LNCaP clone FGC (cell line): ENCODE data around the gene RAB11FIP4.

Source experiments
- DNase-seq: peaks from one replicate; pipeline ENCODE4 v3.0.0-alpha.2; 2011; ENCODE audit warnings: low read depth
- H3K4me3 ChIP-seq: 2 replicates; pipeline ENCODE4 v1.5.1; 2011; ENCODE audit warnings: mild to moderate bottlenecking, low read depth, low read length, control low read depth
- TF ChIP-seq, protein P1 (sequence below): IDR thresholded peaks from 2 replicates; pipeline ENCODE4 v1.5.1; 2012; ENCODE audit warnings: mild to moderate bottlenecking; ENCODE audit not compliant: control insufficient read depth, insufficient read depth; ENCODE audit errors: extremely low read depth

The RAB11FIP4 gene

DNA sequence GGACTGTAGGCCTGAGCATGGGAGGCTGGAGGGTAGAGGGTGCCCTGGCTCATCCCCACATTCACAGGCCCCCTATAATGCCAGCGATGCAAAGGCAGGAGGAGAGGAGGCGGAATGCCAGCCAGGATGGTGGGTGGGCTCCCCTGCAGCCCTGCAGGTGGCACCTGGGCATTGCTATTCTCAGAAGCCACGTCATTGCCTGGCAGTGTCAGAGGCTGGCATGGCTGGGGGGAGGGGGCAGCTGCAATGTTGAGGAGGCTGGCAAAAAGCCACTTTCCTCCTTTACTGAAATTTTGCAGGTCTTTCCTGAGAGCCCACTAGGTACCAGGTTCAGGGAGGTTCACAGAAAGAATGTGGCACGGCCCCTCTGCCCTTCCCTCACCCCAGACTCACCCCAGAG is 36.2 kb downstream of the RAB11FIP4 start:
- TF ChIP-seq, protein P1, sequence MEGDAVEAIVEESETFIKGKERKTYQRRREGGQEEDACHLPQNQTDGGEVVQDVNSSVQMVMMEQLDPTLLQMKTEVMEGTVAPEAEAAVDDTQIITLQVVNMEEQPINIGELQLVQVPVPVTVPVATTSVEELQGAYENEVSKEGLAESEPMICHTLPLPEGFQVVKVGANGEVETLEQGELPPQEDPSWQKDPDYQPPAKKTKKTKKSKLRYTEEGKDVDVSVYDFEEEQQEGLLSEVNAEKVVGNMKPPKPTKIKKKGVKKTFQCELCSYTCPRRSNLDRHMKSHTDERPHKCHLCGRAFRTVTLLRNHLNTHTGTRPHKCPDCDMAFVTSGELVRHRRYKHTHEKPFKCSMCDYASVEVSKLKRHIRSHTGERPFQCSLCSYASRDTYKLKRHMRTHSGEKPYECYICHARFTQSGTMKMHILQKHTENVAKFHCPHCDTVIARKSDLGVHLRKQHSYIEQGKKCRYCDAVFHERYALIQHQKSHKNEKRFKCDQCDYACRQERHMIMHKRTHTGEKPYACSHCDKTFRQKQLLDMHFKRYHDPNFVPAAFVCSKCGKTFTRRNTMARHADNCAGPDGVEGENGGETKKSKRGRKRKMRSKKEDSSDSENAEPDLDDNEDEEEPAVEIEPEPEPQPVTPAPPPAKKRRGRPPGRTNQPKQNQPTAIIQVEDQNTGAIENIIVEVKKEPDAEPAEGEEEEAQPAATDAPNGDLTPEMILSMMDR, result no peak
- no peak for DNase-seq
- no peak overlapping the region for H3K4me3 ChIP-seq

DNA sequence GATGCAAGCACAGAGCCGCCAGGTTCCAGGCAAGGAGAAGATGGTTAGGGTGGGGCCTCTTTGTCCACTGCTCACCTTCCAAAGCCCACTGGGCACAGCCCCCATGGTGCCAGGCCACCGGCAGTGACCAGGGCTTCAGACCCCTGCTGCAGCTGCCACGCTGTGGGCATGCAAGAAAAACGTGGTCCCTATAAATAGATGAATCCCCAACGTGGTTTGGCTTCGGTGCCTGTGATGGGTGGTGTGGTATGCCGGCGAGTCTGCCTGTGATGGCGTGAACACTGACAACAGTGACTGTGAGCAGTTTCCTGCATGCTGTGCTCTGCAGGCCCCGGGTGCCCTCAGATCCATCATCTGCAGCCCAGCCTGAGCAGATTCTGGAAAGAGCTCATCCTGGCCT is 36.6 kb downstream of the RAB11FIP4 start:
- TF ChIP-seq, protein P1, result no peak
- DNase-seq, result no peak
- H3K4me3 ChIP-seq, result no peak overlapping the region

DNA sequence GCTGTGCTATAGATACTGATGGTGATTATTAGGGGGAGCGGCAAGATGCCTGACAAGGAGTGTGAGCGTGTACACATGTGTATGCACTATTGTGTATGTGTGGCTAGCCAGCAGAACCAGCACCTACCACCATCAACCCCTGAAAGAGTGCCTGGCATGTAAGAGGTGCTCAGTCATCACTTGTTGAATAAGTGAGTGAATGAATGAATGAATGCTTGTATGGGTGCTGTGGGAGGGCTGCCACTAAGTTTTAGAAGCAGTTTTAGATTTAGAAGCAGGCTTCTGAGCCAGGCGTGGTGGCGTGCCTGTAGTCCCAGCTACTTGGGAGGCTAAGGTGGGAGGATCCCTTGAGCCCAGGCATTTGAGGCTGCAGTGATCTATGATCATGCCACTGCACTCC is 37.0 kb downstream of the RAB11FIP4 start:
- DNase-seq, result no peak
- no peak overlapping the region for H3K4me3 ChIP-seq
- TF ChIP-seq, protein P1, result no peak

DNA sequence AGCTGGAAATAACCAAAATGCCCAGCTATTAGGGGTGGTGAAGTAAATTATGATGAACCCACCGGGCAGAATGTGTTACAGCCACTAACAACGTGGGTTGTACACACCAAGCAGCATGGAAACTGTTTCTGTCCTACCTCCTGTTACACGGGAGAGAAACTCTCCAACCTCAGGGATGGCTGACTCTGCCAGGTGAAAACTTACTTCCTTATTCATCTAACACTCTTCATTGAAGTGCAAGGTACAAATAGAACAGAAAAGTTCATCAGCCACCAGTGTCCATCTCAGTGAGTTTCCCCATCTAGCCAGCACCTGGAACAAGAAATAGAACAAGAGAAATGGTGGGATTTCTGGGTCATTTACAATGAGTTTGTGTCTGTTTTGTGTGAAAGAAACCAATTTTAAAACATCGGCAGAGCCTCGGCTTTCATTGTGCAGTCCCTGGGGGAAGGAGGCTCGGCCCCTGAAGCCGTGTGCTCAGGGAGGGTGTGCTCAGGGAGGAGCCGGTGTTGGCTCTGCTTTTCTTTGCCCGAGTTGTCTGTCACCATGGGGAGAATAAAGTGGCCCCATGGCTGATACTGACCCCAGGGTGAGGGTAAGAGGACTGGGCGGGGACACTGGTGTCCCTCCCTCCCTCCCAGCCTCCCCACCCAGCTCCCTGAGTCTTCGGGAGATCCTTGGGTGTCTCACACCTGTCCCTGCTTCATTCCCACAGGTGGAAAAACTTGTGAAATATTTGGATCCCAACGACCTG is 39.8 kb downstream of the RAB11FIP4 start:
- no peak for DNase-seq
- H3K4me3 ChIP-seq, result no peak overlapping the region
- TF ChIP-seq, protein P1, result no peak

DNA sequence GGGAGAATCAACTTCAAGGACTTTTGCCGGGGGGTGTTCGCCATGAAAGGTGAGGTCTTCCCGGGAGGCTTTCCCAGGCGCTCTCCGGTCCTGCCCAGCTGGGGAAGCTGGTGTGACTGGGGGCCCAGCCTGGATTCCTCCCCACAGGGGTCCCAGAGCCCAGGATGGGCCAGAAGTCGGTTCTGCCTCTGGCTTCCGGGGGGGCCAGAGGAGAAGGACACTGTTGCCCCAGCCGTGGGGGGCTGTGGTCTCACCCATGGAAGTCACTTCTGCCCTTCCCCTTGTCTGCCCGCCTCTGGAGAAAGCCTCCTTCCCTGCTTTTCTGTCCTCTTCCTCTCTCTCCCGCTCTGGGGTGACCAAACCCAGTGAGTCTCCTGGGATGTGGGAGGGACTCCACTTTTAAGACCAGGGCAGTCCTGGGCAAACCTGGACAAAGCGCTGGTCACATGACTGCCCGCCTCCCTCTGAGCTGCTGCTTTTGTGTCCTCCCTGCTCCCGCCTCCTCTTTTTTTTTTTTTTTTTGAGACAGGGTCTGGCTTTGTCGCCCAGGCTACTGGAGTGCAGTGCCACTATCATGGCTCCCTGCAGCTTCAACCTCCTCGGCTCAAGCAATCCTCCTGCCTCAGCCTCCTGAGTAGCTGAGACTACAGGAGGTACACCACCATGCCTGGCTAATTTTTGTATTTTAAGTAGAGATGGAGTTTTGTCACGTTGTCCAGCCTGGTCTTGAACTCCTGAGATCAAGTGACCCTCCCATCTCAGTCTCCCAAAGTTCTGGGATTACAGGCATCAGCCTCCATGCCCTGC is 40.6 kb downstream of the RAB11FIP4 start:
- no peak overlapping the region for H3K4me3 ChIP-seq
- DNase-seq, result no peak
- TF ChIP-seq, protein P1, result no peak

DNA sequence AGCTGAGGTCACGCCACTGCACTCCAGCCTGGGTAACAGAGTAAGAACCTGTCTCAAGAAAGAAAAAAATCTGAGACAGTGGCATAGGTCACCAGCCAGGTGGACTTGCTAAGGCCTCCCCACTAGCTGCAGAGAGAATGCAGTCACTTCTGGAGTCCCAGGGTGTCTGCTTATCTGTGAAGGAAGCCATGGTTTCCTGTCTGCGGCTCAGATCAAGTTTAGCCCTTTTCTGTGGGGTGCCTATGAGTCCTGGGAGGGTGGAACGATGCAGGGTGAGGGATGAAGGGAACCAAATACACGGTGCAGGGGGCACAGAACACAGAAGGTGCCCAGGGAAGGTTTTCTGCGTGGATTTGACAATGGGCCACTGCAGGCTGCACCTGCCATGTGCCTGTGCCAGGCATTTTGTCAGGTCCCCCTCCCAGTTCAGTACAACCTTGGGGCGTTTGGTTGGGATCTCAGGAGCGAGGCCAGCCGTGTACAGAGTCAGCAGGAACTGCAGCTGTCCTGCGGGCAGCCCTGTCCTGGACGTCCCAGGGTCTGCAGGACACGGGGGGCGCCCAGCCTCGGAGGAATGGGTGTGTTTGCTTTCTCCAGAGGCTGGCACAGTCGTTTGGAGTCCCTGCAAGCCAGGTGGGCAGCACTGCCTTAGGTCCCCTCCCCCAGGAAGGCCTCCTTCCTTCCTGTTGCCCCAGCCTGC is 41.8 kb downstream of the RAB11FIP4 start:
- DNase-seq, result no peak
- TF ChIP-seq, protein P1, result no peak
- H3K4me3 ChIP-seq, result no peak overlapping the region
